ENCODE measurements around the gene HJURP.

GRCh38 chr2:233818639-233819621, 35.4 kb downstream of the HJURP start:
- no peak for TF ChIP-seq POLR2A (IDR thresholded peaks at IDR 0.05)
- no peak for TF ChIP-seq CTCF (IDR thresholded peaks at IDR 0.05)
